Left kidney (tissue), 2 donors: Measurements from ENCODE around the gene EEPD1. TPM values are rescaled to one million over a fixed set of nuclear protein-coding genes. Genes with fewer than 3 reads are reported as not detected.

Source experiments
- DNase-seq: peaks from one replicate; pipeline ENCODE4 v3.0.0-alpha.2; 2013
- polyA plus RNA-seq: library from polyadenylated mRNA; unstranded; fragments of 120-200 nt; gene quantifications from one replicate; pipeline ENCODE4 v1.2.1, GENCODE V29; 2013; ENCODE audit not compliant: insufficient read length

EEPD1 gene
- polyA plus RNA-seq, 1 donor = 9.1 TPM

GRCh38 chr7:36299823-36300341, 146.8 kb downstream of the EEPD1 start:
- DNase-seq = no peak

DNA sequence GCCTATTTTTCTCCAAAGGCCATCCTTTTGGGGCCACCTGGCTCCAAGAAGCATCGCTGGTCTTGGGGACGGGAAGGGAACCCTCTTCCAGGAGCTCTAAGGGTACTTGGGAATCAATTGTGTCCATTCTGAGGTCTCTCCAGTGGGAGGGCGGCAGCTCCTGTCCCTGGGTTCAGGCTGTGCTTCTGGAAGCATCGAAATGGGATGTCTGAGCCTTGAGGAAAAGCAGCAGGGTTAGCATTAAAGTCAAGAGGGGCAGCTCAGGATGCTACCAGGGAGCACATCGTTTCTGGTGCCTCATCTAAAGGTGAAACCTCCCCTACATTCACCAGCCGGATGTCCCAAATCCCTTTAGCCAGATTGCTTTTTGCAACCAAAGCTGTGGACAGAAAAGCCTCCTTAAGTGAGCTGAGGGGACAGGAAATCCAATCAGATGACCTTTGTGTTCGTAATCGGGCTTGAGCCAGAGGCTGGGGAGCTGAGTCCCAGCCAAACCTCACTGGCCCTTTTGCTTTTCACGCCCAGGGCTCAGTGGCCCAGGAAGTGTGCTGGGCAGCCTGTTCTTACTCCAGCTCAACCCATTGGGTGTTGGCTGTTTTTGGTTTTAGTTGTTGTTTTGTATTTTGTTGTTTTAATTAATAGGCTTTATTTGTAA, 147.8 kb downstream of the EEPD1 start:
- no peak for DNase-seq

DNA sequence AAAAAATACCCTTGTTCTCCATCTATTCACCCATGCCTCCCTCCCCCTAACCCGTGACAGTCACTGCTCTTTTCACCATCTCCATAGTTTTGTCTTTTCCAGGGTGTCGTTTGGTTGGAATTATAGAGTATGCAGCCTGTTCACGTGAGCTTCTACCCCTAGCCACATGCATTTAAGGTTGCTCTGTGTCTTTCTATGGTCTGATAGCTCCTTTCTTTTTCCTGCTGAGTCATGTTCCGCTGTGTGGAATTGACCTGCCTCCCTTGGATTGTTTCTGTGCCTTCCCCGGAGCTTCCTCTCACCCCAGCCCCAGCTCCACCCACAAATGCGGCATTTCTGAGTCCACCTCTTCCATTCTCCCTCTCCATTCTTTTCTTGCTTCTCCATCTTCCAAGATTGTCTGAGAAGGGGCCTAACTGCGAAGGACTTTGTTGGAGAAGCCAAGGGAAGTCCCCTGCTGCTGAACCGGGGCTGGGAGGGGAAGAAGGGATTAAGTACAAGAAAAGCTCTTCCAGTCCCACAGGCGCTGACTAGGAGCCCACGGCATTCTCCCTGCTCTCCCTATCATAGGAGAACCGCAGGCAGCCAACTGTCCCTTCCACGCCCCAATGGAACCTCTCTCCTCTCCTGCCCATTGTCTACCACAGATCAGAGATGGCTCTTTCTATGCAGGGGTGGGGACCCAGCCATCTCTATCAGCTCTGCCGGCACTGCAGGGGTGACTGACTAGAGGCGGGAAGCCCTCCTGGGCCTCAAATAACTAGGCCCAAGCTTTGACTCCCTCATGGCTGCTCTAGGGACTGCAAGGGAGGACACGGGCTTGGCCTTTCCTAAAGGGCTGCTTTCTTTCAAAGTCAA, 149.1 kb downstream of the EEPD1 start:
- DNase-seq = no peak

GRCh38 chr7:36303202-36304098, 150.4 kb downstream of the EEPD1 start:
- DNase-seq = no peak

DNA sequence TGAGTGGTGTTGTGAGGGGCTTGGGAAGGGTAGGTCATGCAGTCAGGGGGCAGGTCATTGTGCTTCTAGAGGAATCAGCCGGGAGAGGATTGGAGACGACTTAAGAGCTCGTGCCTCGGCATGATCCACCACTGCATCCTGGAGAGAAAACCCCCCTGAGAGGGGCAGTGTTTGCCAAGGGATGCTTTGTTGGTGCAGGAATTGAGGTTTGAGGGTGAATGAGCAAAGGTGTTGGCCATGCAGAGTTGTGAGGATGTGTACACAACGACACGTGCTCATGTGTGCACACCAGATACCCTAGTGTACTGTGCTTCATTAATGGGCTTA, 151.0 kb downstream of the EEPD1 start:
- DNase-seq = no peak

DNA sequence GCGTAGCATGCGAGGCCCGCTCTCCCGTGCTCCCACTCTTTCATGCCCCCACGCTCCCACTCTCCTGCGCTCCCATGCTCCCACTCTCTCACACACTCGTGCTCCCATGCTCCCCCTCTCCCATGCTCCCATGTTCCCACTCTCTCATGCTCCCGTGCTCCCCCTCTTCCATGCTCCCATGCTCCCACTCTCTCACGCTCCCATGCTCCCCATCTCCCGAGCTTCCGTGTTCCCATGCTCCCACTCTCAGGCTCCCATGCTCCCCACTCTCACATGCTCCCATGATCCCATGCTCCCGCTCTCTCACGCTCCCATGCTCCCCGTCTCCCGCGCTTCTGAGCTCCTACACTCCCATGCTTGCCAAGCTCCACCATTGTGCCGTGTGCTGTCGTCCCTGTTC, 152.2 kb downstream of the EEPD1 start:
- no peak for DNase-seq

- DNase-seq = no peak
Measured at GRCh38 chr7:36305648-36306047, 152.6 kb downstream of the EEPD1 start.

DNA sequence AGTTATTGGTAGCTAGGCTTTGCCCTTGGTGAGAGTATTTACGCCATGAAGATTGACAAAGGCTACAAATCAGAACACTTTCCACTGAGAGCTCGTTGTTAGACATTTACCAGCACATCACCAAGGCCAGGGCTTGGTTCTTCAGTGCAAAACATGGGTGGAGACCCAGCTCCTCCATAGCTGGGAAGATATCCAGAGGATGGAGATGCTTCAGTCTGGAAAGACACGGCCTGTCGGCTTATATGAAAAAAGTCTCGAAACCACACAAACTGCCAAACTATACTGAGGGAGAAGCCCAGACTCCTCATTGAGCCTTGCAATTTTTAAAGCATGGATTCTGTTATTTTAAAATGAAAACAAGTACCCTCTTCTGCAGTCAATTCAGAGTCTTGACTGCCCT, 153.2 kb downstream of the EEPD1 start:
- no peak for DNase-seq

GRCh38 chr7:36306722-36307121, 153.7 kb downstream of the EEPD1 start:
- no peak for DNase-seq

- no peak for DNase-seq
Measured at GRCh38 chr7:36308031-36308430, 155.0 kb downstream of the EEPD1 start.

DNA sequence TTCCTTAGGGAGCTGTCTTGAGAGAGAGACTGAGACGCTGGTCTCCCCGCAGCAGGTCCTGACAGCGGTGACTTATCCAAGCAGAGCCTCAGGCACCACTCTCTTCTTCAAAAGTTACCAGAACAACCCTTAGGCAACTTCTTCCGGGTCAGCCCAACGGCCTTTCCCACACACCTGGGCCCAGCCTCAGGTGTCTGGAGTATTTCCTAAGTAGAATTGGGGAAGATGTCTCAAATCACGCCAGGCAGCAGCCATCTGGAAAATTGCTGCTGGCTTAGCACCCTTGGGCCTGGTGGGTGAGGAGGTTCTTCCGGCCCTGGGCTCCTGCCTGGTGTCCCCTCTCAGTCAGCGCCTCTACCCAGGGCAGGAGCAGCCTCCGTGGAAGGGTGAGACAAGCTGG, 156.2 kb downstream of the EEPD1 start:
- DNase-seq = no peak

- DNase-seq = no peak
Measured at GRCh38 chr7:36309716-36310115, 156.7 kb downstream of the EEPD1 start.

DNA sequence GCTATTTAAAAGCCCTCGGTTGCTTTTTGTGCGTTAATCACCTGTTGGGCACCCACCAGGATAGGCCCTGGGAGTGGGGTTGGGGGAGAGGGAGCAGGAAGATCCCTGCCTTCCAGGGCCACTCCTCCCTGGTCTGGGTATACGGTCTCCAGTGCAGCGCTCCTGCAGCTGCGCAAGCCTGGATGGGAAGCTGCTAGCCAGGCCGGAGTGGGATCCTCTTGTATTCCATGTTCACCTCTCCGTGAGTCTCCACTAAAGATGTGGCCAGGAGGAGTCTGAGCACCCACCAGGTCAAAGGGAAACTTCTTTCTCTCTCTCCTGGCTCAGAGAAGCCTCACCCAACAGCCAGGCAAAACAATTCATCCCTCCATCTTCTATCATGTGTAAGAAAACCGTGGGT, 157.8 kb downstream of the EEPD1 start:
- DNase-seq = no peak

DNA sequence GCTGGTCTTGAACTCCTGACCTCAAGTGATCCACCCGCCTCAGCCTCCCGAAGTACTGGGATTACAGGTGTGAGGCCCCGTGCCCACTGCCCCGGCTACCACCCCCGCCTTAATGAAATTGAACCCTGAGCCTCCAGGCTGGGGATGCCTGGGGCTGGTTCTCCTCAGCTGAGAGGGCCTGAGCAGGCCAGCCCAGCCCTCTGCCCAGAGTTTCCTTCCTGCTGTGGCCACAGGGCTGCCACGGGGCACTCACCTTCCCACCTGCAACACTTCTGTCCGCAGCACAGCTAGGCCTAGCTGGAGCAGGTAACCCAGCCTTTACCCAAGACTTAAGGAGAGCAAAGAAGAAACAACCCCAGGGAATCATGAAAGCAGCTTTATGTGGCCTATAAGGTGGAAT, 158.5 kb downstream of the EEPD1 start:
- no peak for DNase-seq

- DNase-seq = no peak
Measured at GRCh38 chr7:36312064-36312914, 159.2 kb downstream of the EEPD1 start.

DNA sequence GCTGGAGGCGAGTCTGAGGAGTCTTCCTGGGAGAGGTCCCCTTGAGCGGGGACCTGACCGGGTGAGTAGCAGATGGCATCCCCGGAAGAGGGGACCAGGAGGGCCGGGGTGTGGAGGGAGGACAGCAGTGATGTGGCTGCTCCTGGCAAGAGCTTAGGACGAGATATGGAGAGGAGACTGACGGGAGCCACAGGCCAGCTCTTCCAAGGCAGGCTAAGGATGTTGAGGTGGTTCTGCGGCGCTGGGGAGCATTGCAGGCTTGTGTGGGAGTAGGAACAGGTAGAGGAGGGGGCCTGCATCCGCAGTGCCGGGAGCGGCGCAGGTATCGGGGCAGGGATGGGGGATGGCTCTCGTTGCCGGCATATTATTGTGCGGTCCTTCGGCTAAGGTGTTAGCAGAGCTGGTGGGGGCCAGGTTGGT, 159.9 kb downstream of the EEPD1 start:
- DNase-seq = no peak

DNA sequence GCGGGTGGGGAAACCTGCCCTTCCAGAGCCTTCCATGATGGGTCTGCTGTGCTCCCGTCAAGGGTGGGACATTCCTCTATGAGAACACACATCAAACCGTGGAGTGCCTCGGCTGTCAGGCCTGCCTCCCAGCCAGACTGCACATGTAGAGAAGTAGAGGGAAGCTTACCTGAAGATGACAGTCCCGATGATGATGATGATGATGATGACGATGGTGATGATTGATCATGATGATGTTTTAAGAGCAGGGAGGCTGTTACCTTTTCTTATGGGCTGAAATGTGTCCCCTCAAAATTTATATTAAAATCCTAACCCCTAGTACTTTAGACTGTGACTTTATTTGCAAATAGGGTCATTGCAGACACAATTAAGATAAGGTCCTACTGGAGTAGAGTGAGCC, 160.6 kb downstream of the EEPD1 start:
- DNase-seq = no peak

DNA sequence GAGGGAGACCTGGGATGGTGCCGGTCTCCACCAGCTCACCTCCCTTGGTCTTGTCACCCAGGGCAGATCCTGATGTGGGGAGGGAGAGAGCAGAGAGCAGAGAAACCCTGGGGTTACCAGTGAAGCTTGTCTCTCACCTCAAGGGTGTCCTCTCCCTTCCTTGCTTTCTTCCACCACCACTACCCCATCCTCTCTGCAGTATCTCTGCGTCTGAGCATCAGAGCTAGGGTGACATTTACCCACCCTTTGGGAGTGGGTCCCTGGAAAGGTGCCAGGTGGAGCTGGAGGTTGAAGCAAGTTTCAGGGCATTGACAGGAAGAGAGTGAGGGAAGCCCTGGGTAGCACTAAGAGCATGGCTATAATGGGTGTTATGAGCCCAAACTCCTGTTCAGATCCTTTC, 161.4 kb downstream of the EEPD1 start:
- DNase-seq = no peak

DNA sequence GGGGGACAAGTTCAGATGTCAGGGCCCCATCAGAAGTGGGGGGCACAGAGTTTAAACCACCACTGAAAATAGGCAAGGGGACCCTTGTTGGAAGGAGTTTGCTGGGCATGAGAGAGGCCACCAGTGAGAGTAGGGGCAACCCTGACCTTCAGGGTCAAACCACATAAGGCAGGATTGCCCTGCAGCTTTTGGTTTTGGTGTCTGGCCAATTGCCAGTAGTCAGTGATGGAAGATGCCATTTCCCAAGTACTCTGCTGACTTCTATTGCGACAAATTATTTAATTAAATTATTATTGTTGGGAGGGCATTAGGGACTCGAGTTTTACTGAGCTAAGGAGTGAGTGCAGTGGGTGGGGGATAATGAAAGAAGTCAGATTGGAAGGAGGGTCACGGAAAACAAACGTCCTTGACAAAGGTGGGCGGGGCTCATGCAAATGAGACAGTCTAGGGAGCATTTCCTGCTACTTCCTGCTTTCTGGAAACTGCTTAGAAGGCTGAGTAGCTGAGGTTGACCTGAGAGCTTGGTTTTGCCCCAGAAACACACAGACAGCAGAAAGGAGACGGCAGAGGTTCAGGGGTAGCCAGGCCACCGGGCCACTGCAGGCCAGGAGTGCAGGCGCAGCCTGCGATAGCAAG, 162.4 kb downstream of the EEPD1 start:
- DNase-seq = no peak

DNA sequence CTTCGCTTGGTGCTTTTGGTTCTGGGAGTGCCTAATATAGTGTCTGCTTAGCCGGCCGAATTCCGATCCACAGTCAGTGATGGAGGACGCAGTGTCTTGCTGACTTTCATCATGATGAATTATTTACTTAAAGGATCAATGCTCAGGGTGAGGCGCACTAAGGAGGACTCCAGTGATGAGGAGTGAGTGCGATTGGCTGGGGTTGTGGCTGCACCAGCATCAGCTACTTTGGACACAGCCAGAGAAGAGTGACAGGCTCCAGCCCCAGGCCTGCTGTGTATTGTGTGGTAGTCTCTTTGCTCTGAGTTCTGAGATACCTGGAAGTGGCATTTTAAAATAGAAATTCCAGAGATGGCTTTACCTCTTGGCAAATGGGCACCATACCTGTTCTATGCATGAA, 163.3 kb downstream of the EEPD1 start:
- DNase-seq = no peak

GRCh38 chr7:36317276-36317675, 164.2 kb downstream of the EEPD1 start:
- no peak for DNase-seq
